ENCODE results near the gene SPG11. TPM values are rescaled to one million over a fixed set of nuclear protein-coding genes. Genes with fewer than 3 reads are reported as not detected.
"Not testable (repeated sequence)": the region's sequence is repeated elsewhere in the genome, so short reads cannot be mapped to it uniquely, and the experiment has no call there.

Gene SPG11
- total and polyA plus RNA-seq, 2 donors (not counting 1 experiment from before 2014, with no cell fraction given), result 134 to 219 TPM

DNA sequence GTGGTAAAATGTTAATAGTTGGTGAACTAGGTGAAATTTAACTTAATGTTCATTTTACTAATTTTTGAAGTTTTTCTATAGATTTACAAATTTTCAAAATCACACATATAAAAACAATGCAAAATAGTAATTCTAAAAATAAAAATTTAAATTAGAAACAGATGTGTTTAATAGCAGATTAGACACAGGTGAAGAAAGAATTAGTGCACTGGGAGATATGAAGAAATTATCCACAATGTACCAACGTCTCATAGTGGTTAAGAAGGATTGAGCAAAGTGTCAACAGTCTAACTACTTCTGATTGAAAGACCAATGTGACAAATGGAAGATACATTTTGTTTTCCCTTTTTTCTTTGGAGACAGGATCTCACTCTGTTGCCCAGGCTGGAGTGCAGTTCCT is 26.5 kb downstream of the SPG11 start:
- WGBS (ENCODE audit: insufficient coverage), result no CpG with 5 or more reads among the region's 1 CpG
- H3K4me2 ChIP-seq (replicated peaks; ENCODE audit: low read depth, low read length, poor library complexity, severe bottlenecking), result no peak overlapping the region
- no peak overlapping the region for H3K4me3 ChIP-seq (ENCODE audit: control extremely low read depth in 1 of 5, extremely low read depth in 1 of 5, insufficient read depth in 1 of 5, low read depth in 2 of 5, low read length in 4 of 5)
- H3K4me1 ChIP-seq (ENCODE audit: control insufficient read depth in 2 of 2, insufficient read depth in 2 of 2, low read length in 2 of 2), result no peaks in the 10 kb centered on the region
- no peaks in the 10 kb centered on the region for H3K27me3 ChIP-seq (replicated peaks in 1 of 4; ENCODE audit: control extremely low read depth in 1 of 4, control insufficient read depth in 3 of 4, insufficient read depth in 4 of 4, low read length in 3 of 4)
- H3K79me2 ChIP-seq (ENCODE audit: control insufficient read depth, insufficient read depth, low read length), result peaks cover 85% of the 10 kb centered on the region
- no peaks in the 10 kb centered on the region for H3K9me3 Mint-ChIP-seq (ENCODE audit: insufficient read depth)
- ATAC-seq (ENCODE audit: low read depth) (no peak), DNase-seq (no peak)
- peaks cover 0 to 8% (median 2%) of the 10 kb centered on the region in 3 donors for H3K9me3 ChIP-seq (ENCODE audit: control extremely low read depth in 1 of 3, control insufficient read depth in 2 of 3, insufficient read depth in 1 of 3, low read length in 2 of 3)
- no peak overlapping the region for H3K9ac ChIP-seq (ENCODE audit: low read length)
- POLR2A ChIA-PET, result no interaction called here
- H3K36me3 ChIP-seq (replicated peaks in 1 of 2; ENCODE audit: control extremely low read depth in 1 of 2, control insufficient read depth in 1 of 2, extremely low read depth in 1 of 2, insufficient read depth in 2 of 2, low read length in 1 of 2), result peaks cover 8 to 62% of the 10 kb centered on the region in 2 experiments
- no peaks in the 10 kb centered on the region for H3K4me1 Mint-ChIP-seq
- H3K4me3 Mint-ChIP-seq, result no peak overlapping the region
- no peak overlapping the region for H3K27ac Mint-ChIP-seq
- TF ChIP-seq EZH2 (IDR thresholded peaks at IDR 0.05; ENCODE audit: borderline replicate concordance, insufficient read depth, low read depth, low read length, poor library complexity, severe bottlenecking), result no peak
- TF ChIP-seq, protein P1, sequence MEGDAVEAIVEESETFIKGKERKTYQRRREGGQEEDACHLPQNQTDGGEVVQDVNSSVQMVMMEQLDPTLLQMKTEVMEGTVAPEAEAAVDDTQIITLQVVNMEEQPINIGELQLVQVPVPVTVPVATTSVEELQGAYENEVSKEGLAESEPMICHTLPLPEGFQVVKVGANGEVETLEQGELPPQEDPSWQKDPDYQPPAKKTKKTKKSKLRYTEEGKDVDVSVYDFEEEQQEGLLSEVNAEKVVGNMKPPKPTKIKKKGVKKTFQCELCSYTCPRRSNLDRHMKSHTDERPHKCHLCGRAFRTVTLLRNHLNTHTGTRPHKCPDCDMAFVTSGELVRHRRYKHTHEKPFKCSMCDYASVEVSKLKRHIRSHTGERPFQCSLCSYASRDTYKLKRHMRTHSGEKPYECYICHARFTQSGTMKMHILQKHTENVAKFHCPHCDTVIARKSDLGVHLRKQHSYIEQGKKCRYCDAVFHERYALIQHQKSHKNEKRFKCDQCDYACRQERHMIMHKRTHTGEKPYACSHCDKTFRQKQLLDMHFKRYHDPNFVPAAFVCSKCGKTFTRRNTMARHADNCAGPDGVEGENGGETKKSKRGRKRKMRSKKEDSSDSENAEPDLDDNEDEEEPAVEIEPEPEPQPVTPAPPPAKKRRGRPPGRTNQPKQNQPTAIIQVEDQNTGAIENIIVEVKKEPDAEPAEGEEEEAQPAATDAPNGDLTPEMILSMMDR (IDR thresholded peaks at IDR 0.05), result no peak
- H2AFZ ChIP-seq (ENCODE audit: insufficient read depth, low read depth, low read length, poor library complexity, severe bottlenecking), result no peak overlapping the region
- intact Hi-C loops (cut with micrococcal nuclease), result no loop called here
- H4K20me1 ChIP-seq (ENCODE audit: control insufficient read depth, insufficient read depth, low read length, poor library complexity, severe bottlenecking), result peaks cover 21% of the 10 kb centered on the region
- no peaks in the 10 kb centered on the region for H3K27me3 Mint-ChIP-seq
- CTCF ChIA-PET, result interaction anchor here (1.7 kb wide), 1 partner anchor 54 kb away, joined by 4 read pairs; no protein-coding TSS in a partner anchor
- H3K27ac ChIP-seq (ENCODE audit: low read length in 2 of 2), result no peak overlapping the region

DNA sequence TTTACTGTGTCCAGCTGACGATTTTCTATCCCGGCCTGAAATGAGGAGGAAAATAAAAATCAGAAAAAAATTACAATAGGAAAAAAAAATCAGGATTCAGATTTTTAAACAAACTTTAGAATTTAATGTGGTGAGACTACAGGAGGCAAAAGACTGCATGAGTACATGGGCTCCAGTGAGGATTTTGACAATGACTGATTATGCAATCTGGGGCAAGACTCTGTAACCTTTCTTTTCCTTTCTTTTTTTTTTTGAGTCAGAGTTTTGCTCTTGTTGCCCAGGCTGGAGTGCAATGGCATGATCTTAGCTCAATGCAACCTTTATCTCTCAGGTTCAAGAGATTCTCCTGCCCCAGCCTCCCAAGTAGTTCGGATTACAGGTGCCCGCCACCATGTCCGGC is 29.9 kb downstream of the SPG11 start:
- DNase-seq, result no peak
- no peak for TF ChIP-seq EZH2 (IDR thresholded peaks at IDR 0.05; ENCODE audit: borderline replicate concordance, insufficient read depth, low read depth, low read length, poor library complexity, severe bottlenecking)
- TF ChIP-seq, protein P1 (IDR thresholded peaks at IDR 0.05), result no peak
- no peak overlapping the region for H3K27ac Mint-ChIP-seq
- no peaks in the 10 kb centered on the region for H3K4me1 Mint-ChIP-seq
- Histone ChIP-seq H3K9me3 (ENCODE audit: control extremely low read depth in 1 of 3, control insufficient read depth in 2 of 3, insufficient read depth in 1 of 3, low read length in 2 of 3) (peaks cover 0 to 8% (median 2%) of the 10 kb centered on the region in 3 donors), H3K79me2 (ENCODE audit: control insufficient read depth, insufficient read depth, low read length) (peaks cover 57% of the 10 kb centered on the region), H3K27ac (ENCODE audit: low read length in 2 of 2) (no peak overlapping the region), H3K4me2 (replicated peaks; ENCODE audit: low read depth, low read length, poor library complexity, severe bottlenecking) (no peak overlapping the region), H4K20me1 (ENCODE audit: control insufficient read depth, insufficient read depth, low read length, poor library complexity, severe bottlenecking) (peaks cover 18% of the 10 kb centered on the region), H3K36me3 (replicated peaks in 1 of 2; ENCODE audit: control extremely low read depth in 1 of 2, control insufficient read depth in 1 of 2, extremely low read depth in 1 of 2, insufficient read depth in 2 of 2, low read length in 1 of 2) (peaks cover 13 to 77% of the 10 kb centered on the region in 2 experiments), H2AFZ (ENCODE audit: insufficient read depth, low read depth, low read length, poor library complexity, severe bottlenecking) (no peak overlapping the region), H3K9ac (ENCODE audit: low read length) (no peak overlapping the region), H3K4me3 (ENCODE audit: control extremely low read depth in 1 of 5, extremely low read depth in 1 of 5, insufficient read depth in 1 of 5, low read depth in 2 of 5, low read length in 4 of 5) (no peak overlapping the region), H3K27me3 (replicated peaks in 1 of 4; ENCODE audit: control extremely low read depth in 1 of 4, control insufficient read depth in 3 of 4, insufficient read depth in 4 of 4, low read length in 3 of 4) (no peaks in the 10 kb centered on the region), H3K4me1 (ENCODE audit: control insufficient read depth in 2 of 2, insufficient read depth in 2 of 2, low read length in 2 of 2) (no peaks in the 10 kb centered on the region)
- POLR2A ChIA-PET, result no interaction called here
- no peak overlapping the region for H3K4me3 Mint-ChIP-seq
- no peaks in the 10 kb centered on the region for H3K9me3 Mint-ChIP-seq (ENCODE audit: insufficient read depth)
- no CpG with 5 or more reads among the region's 5 CpGs for WGBS (ENCODE audit: insufficient coverage)
- no peaks in the 10 kb centered on the region for H3K27me3 Mint-ChIP-seq
- CTCF ChIA-PET, result no interaction called here
- no peak for ATAC-seq (ENCODE audit: low read depth)
- intact Hi-C loops (cut with micrococcal nuclease), result no loop called here

- H3K9me3 ChIP-seq (ENCODE audit: control extremely low read depth in 1 of 3, control insufficient read depth in 2 of 3, insufficient read depth in 1 of 3, low read length in 2 of 3); ATAC-seq (ENCODE audit: low read depth); H3K4me1 Mint-ChIP-seq; H3K79me2 ChIP-seq (ENCODE audit: control insufficient read depth, insufficient read depth, low read length); H3K9me3 Mint-ChIP-seq (ENCODE audit: insufficient read depth); H3K27me3 ChIP-seq (replicated peaks in 1 of 4; ENCODE audit: control extremely low read depth in 1 of 4, control insufficient read depth in 3 of 4, insufficient read depth in 4 of 4, low read length in 3 of 4); H3K4me1 ChIP-seq (ENCODE audit: control insufficient read depth in 2 of 2, insufficient read depth in 2 of 2, low read length in 2 of 2); H3K4me2 ChIP-seq (replicated peaks; ENCODE audit: low read depth, low read length, poor library complexity, severe bottlenecking); intact Hi-C loops (cut with micrococcal nuclease); H3K4me3 ChIP-seq (ENCODE audit: control extremely low read depth in 1 of 5, extremely low read depth in 1 of 5, insufficient read depth in 1 of 5, low read depth in 2 of 5, low read length in 4 of 5); H3K27me3 Mint-ChIP-seq; H2AFZ ChIP-seq (ENCODE audit: insufficient read depth, low read depth, low read length, poor library complexity, severe bottlenecking); H4K20me1 ChIP-seq (ENCODE audit: control insufficient read depth, insufficient read depth, low read length, poor library complexity, severe bottlenecking); H3K9ac ChIP-seq (ENCODE audit: low read length); H3K4me3 Mint-ChIP-seq: not testable (repeated sequence)
- POLR2A ChIA-PET, result interaction anchor here (0.6 kb wide), 1 partner anchor 102 kb away, joined by 4 read pairs; no protein-coding TSS in a partner anchor
- peaks cover 15 to 73% of the 10 kb centered on the region in 2 experiments for H3K36me3 ChIP-seq (replicated peaks in 1 of 2; ENCODE audit: control extremely low read depth in 1 of 2, control insufficient read depth in 1 of 2, extremely low read depth in 1 of 2, insufficient read depth in 2 of 2, low read length in 1 of 2)
- no CpG with 5 or more reads among the region's 2 CpGs for WGBS (ENCODE audit: insufficient coverage)
- H3K27ac Mint-ChIP-seq, result peak overlapping the region; percentile 37
- CTCF ChIA-PET, result interaction anchor here (0.6 kb wide), 1 partner anchor 78 kb away, joined by 4 read pairs; no protein-coding TSS in a partner anchor
- peak; percentile 8 for DNase-seq
- peak overlapping the region in 1 of 2 donors; percentile 21 for H3K27ac ChIP-seq (ENCODE audit: low read length in 2 of 2)
Observed at GRCh38 chr15:44625286-44625685, 38.2 kb downstream of the SPG11 start.
